Cardiac atrium fibroblast (primary cell): ENCODE data around the gene FBXL20. TPM values are rescaled to one million over a fixed set of nuclear protein-coding genes. Genes with fewer than 3 reads are reported as not detected.

Source experiments
- total RNA-seq: library from RNA; depleted of rRNA; stranded (reverse); fragments of >200 nt; gene quantifications from 2 replicates; pipeline ENCODE4 v1.2.3, GENCODE V29; 2015

The FBXL20 gene, protein sequence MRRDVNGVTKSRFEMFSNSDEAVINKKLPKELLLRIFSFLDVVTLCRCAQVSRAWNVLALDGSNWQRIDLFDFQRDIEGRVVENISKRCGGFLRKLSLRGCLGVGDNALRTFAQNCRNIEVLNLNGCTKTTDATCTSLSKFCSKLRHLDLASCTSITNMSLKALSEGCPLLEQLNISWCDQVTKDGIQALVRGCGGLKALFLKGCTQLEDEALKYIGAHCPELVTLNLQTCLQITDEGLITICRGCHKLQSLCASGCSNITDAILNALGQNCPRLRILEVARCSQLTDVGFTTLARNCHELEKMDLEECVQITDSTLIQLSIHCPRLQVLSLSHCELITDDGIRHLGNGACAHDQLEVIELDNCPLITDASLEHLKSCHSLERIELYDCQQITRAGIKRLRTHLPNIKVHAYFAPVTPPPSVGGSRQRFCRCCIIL
- 5.4 and 9.1 TPM in 2 replicates for total RNA-seq

DNA sequence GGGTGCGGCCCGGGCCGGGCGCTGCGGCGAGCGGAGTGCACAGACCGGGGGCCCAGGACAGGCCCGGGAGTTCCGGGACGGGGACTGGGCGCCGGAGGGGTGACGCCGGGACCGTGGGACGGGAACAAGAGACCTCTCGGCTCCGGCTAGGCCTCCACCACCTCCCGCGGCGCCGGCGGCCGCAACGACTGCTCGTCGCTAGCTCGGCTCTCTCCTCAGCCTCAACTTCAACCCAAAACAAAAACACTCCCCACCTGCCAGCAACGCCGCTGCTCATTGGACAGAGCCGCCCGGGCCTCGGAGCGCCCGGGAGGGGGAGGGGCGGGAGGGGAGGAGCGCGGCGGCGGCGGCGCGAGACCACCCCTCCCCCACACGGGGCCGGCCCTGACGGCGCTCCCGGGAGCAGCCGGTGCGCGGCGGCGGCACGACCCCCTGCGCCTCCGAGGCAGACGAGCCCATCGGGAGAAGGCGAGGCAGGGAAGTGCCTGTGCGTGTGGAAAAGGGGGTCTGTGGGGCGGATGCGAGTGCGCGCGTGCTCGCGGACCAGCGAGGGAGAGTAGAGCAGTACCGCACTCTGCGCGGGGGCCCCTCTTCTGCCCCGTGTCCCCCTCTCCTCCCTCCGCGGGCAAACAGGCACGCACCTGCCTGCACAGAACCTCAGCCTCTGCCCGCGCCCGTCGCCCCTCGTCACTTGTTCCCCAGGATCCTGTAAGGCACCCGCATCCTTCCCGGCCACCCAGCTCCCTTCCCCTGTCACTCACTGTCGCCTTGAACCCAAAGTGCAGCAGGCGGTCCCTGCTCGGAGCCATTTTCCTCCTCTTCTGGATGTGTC is at the start of gene FBXL20:
Gene FBXL20 (minus strand): TSS at position 215 of the 832 bp plus-strand sequence. CDS start 224 bp downstream, outside the sequence.

DNA sequence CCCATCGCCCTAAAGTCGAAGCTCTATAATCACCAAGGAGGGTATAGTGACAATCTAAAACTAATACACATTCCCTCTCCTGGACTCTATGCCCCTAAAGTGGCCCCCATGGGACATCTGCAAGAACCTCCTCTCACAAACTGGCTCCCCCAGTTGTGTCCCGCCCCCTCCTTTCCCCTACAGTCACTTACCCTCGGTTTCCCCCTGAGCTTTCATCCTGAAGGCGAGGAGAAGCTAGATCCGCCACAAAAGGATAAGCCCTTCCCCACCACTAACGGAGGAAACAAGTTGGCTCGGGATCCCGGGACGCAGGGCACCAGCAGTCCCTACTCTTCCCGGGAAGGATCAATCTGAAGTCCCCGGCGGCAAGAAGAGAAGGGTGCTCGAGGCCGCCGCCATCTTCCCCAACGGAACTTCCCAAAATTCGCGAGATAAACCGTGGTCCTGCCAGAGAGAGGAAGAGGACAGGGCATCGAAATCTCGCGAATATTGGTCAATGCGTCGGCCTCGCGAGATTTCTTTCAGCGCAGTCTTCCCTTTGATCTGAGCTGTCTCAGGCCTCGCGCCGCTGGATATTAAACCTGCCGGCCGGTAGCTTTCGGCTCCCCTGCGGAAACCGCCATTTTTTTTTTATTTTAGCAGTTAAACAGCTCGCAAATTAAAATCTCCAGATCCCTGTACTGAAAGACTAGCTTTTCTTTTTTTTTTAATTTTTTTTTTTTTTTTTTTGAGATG is 49.6 kb upstream of the FBXL20 start, which contains the start of gene MED1:
Gene MED1 (minus strand): TSS at position 417 of the 735 bp plus-strand sequence. CDS start 201 bp downstream, at position 216.

DNA sequence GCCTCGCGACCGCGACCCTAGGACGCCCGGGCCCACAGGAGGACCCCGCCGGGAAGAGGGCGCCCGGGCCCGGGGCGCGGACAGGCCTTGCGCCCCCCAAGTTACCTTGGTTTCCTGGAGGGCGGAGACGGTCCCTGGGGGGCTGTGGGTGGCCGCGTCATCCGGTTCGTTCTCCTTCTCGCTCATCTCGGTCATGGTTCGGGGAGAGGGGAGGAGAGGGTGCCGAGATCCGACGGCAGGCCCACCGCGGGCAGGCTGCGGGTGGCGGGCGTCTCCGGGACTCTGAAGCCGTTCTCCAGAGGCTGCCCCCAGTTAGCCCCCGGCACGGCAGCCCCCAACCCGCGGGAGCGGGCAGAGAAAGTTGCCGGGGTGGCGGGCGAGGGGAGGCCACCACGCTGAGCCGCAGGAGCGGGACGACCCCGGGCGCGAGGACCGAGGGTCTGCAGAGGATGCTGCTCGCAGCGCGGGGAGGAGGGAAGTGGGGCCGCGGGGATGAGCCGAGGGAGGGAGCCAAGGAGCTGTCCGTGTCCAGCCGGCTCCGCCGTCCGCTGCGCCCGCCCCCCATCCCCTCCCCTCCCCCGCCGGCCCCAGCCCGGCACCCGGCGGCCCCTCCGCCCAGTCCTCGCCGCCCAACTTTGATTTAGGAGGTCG is 176.0 kb downstream of the FBXL20 start, which contains the start of gene STAC2:
Gene STAC2 (minus strand): TSS at position 638 of the 651 bp plus-strand sequence. CDS start 443 bp downstream, at position 195.

Other genes starting within 250 kb of the FBXL20 start
- 0.49 and 0.54 TPM in 2 replicates for gene PLXDC1, start 250.0 kb downstream of the FBXL20 start, total RNA-seq
- not detected in 2 replicates for gene ARL5C, start 235.5 kb downstream of the FBXL20 start, total RNA-seq
- gene CACNB1, start 204.0 kb downstream of the FBXL20 start, total RNA-seq: 3.4 and 7.9 TPM in 2 replicates
- 2,187 and 2,630 TPM in 2 replicates for gene RPL19, start 201.3 kb downstream of the FBXL20 start, total RNA-seq
- gene STAC2, start 175.7 kb downstream of the FBXL20 start, total RNA-seq: under 0.01 and 0.18 TPM in 2 replicates
- 11.0 and 14.3 TPM in 2 replicates for gene MED1, start 49.6 kb upstream of the FBXL20 start, total RNA-seq
- gene CDK12, start 59.9 kb upstream of the FBXL20 start, total RNA-seq: 13.0 and 21.1 TPM in 2 replicates
- not detected in 2 replicates for gene NEUROD2, start 206.3 kb upstream of the FBXL20 start, total RNA-seq
- gene PPP1R1B, start 225.3 kb upstream of the FBXL20 start, total RNA-seq: 3.4 and 3.9 TPM in 2 replicates
- gene STARD3, start 235.5 kb upstream of the FBXL20 start, total RNA-seq: 26.5 and 34.8 TPM in 2 replicates